ENCODE measurements around the gene SLC5A11. TPM values are rescaled to one million over a fixed set of nuclear protein-coding genes. Genes with fewer than 3 reads are reported as not detected.
A peak's percentile ranks its signal among the peaks of the same experiment; 100 is the strongest.

SLC5A11 gene
- total RNA-seq, 1 donor from 2014 or later = not detected

GRCh38 chr16:24943471-24943870, 97.7 kb downstream of the SLC5A11 start:
- DNase-seq (ENCODE audit: low spot score) = no peak
- no peaks in the 10 kb centered on the region for H3K9me3 Mint-ChIP-seq (ENCODE audit: unreplicated experiment)
- peaks cover 2% of the 10 kb centered on the region for H3K27me3 Mint-ChIP-seq (ENCODE audit: unreplicated experiment)
- peak overlapping the region; percentile 3 for H3K4me3 Mint-ChIP-seq (ENCODE audit: unreplicated experiment)
- no peak for TF ChIP-seq CTCF (IDR thresholded peaks at IDR 0.05; ENCODE audit: unreplicated experiment)
- H3K4me1 Mint-ChIP-seq (ENCODE audit: unreplicated experiment) = no peaks in the 10 kb centered on the region
- H3K36me3 Mint-ChIP-seq (ENCODE audit: low read depth, unreplicated experiment) = peaks cover 43% of the 10 kb centered on the region
- H3K27ac Mint-ChIP-seq (ENCODE audit: unreplicated experiment) = no peak overlapping the region

- H3K36me3 Mint-ChIP-seq (ENCODE audit: low read depth, unreplicated experiment) = peaks cover 43% of the 10 kb centered on the region
- peaks cover 2% of the 10 kb centered on the region for H3K27me3 Mint-ChIP-seq (ENCODE audit: unreplicated experiment)
- H3K4me3 Mint-ChIP-seq (ENCODE audit: unreplicated experiment) = no peak overlapping the region
- H3K27ac Mint-ChIP-seq (ENCODE audit: unreplicated experiment) = no peak overlapping the region
- DNase-seq (ENCODE audit: low spot score) = no peak
- H3K4me1 Mint-ChIP-seq (ENCODE audit: unreplicated experiment) = no peaks in the 10 kb centered on the region
- no peak for TF ChIP-seq CTCF (IDR thresholded peaks at IDR 0.05; ENCODE audit: unreplicated experiment)
- no peaks in the 10 kb centered on the region for H3K9me3 Mint-ChIP-seq (ENCODE audit: unreplicated experiment)
Measured at GRCh38 chr16:24944206-24944605, 98.4 kb downstream of the SLC5A11 start.

- H3K9me3 Mint-ChIP-seq (ENCODE audit: unreplicated experiment) = no peaks in the 10 kb centered on the region
Measured at GRCh38 chr16:24946155-24946554, 100.4 kb downstream of the SLC5A11 start.

GRCh38 chr16:24950275-24950674, 104.5 kb downstream of the SLC5A11 start:
- no peaks in the 10 kb centered on the region for H3K9me3 Mint-ChIP-seq (ENCODE audit: unreplicated experiment)
- peaks cover 39% of the 10 kb centered on the region for H3K36me3 Mint-ChIP-seq (ENCODE audit: low read depth, unreplicated experiment)
- no peak overlapping the region for H3K4me3 Mint-ChIP-seq (ENCODE audit: unreplicated experiment)
- H3K27me3 Mint-ChIP-seq (ENCODE audit: unreplicated experiment) = no peaks in the 10 kb centered on the region
- no peak overlapping the region for H3K27ac Mint-ChIP-seq (ENCODE audit: unreplicated experiment)
- H3K4me1 Mint-ChIP-seq (ENCODE audit: unreplicated experiment) = peaks cover 2% of the 10 kb centered on the region
- DNase-seq (ENCODE audit: low spot score) = no peak
- TF ChIP-seq CTCF (IDR thresholded peaks at IDR 0.05; ENCODE audit: unreplicated experiment) = no peak

More at GRCh38 chr16:24946155-24946554, 100.4 kb downstream of the SLC5A11 start:
- no peak overlapping the region for H3K27ac Mint-ChIP-seq (ENCODE audit: unreplicated experiment)
- DNase-seq (ENCODE audit: low spot score) = no peak
- no peak overlapping the region for H3K4me3 Mint-ChIP-seq (ENCODE audit: unreplicated experiment)
- H3K27me3 Mint-ChIP-seq (ENCODE audit: unreplicated experiment) = peaks cover 2% of the 10 kb centered on the region
- peaks cover 36% of the 10 kb centered on the region for H3K36me3 Mint-ChIP-seq (ENCODE audit: low read depth, unreplicated experiment)
- TF ChIP-seq CTCF (IDR thresholded peaks at IDR 0.05; ENCODE audit: unreplicated experiment) = no peak
- H3K4me1 Mint-ChIP-seq (ENCODE audit: unreplicated experiment) = no peaks in the 10 kb centered on the region

GRCh38 chr16:24953306-24953705, 107.5 kb downstream of the SLC5A11 start:
- H3K9me3 Mint-ChIP-seq (ENCODE audit: unreplicated experiment) = no peaks in the 10 kb centered on the region
- no peak for DNase-seq (ENCODE audit: low spot score)
- peak overlapping the region; percentile 4 for H3K4me3 Mint-ChIP-seq (ENCODE audit: unreplicated experiment)
- peaks cover 13% of the 10 kb centered on the region for H3K4me1 Mint-ChIP-seq (ENCODE audit: unreplicated experiment)
- no peaks in the 10 kb centered on the region for H3K27me3 Mint-ChIP-seq (ENCODE audit: unreplicated experiment)
- TF ChIP-seq CTCF (IDR thresholded peaks at IDR 0.05; ENCODE audit: unreplicated experiment) = no peak
- peaks cover 37% of the 10 kb centered on the region for H3K36me3 Mint-ChIP-seq (ENCODE audit: low read depth, unreplicated experiment)
- no peak overlapping the region for H3K27ac Mint-ChIP-seq (ENCODE audit: unreplicated experiment)

Measured in endothelial cell (in vitro differentiated cells).